Liver (tissue), 9 donors: ENCODE measurements around the gene NCKAP5L. TPM values are rescaled to one million over a fixed set of nuclear protein-coding genes. Genes with fewer than 3 reads are reported as not detected.

Experiments
- DNase-seq: peaks from one replicate; pipeline ENCODE4 v3.0.0-alpha.2; 2017; ENCODE audit warnings: low spot score
- H3K27ac ChIP-seq, 2 donors: one replicate each; pipeline ENCODE4 v1.7.0; 2013; ENCODE audit warnings: inconsistent platforms in 2 of 2, low read length in 2 of 2, control low read depth in 1 of 2, low read depth in 1 of 2, mild to moderate bottlenecking in 1 of 2
- H3K27me3 ChIP-seq, 4 donors: one replicate each; pipeline versions ENCODE4 v1.6.1 to v1.7.0; 2013; ENCODE audit warnings: low read length in 3 of 4, inconsistent platforms in 1 of 4, mild to moderate bottlenecking in 1 of 4, moderate library complexity in 1 of 4; ENCODE audit not compliant: control insufficient read depth in 4 of 4, insufficient read depth in 4 of 4
- H3K36me3 ChIP-seq, 4 donors: one replicate each; pipeline versions ENCODE4 v1.6.1 to v1.7.0; 2013; ENCODE audit warnings: low read length in 3 of 4, mild to moderate bottlenecking in 3 of 4, low read depth in 1 of 4, moderate library complexity in 1 of 4; ENCODE audit not compliant: control insufficient read depth in 4 of 4, insufficient read depth in 3 of 4
- H3K4me1 ChIP-seq, 4 donors: one replicate each; pipeline versions ENCODE4 v1.6.1 to v1.7.0; 2013; ENCODE audit warnings: low read length in 3 of 4, mild to moderate bottlenecking in 3 of 4, moderate library complexity in 1 of 4; ENCODE audit not compliant: control insufficient read depth in 4 of 4, insufficient read depth in 4 of 4
- H3K4me3 ChIP-seq, 3 donors: one replicate each; pipeline versions ENCODE4 v1.6.1 to v1.7.0; 2013; ENCODE audit warnings: low read length in 3 of 3, control low read depth in 1 of 3, low read depth in 1 of 3, mild to moderate bottlenecking in 1 of 3
- H3K9ac ChIP-seq, 2 donors: one replicate each; pipeline ENCODE4 v1.7.0; 2013; ENCODE audit warnings: low read length in 2 of 2, mild to moderate bottlenecking in 2 of 2, moderate library complexity in 2 of 2, control low read depth in 1 of 2, low read depth in 1 of 2
- H3K9me3 ChIP-seq, 4 donors: one replicate each; pipeline versions ENCODE4 v1.6.1 to v1.7.0; 2013; ENCODE audit warnings: low read length in 3 of 4; ENCODE audit not compliant: control insufficient read depth in 4 of 4
- ATF3 ChIP-seq: IDR thresholded peaks from 2 replicates; pipeline ENCODE4 v1.6.1; 2016; ENCODE audit warnings: antibody characterized with exemption
- CTCF ChIP-seq: fragments of 150-350 bp; IDR thresholded peaks from 2 replicates; pipeline ENCODE4 v1.5.1; 2017; ENCODE audit warnings: improper control_type of control experiment, low read depth, low read length; ENCODE audit not compliant: missing input control
- EGR1 ChIP-seq, 2 donors: IDR thresholded peaks; 2 replicates each; pipeline ENCODE4 v1.6.1; 2016 to 2018; ENCODE audit warnings: antibody characterized with exemption in 2 of 2, low read depth in 2 of 2
- FOXA1 ChIP-seq: IDR thresholded peaks from 2 replicates; pipeline ENCODE4 v1.6.1; 2016; ENCODE audit warnings: antibody characterized with exemption
- FOXA2 ChIP-seq: IDR thresholded peaks from 2 replicates; pipeline ENCODE4 v1.6.1; 2016; ENCODE audit warnings: antibody characterized with exemption
- GABPA ChIP-seq, 2 donors: IDR thresholded peaks in 1 of 2; conservative IDR thresholded peaks in 1 of 2; 2 replicates each; pipeline ENCODE4 v1.6.1; 2016; ENCODE audit warnings: antibody characterized with exemption in 2 of 2, mild to moderate bottlenecking in 1 of 2, moderate library complexity in 1 of 2
- HNF4A ChIP-seq, 2 donors: conservative IDR thresholded peaks; 2 replicates each; pipeline ENCODE4 v1.6.1; 2016; ENCODE audit warnings: antibody characterized with exemption in 2 of 2, mild to moderate bottlenecking in 2 of 2
- HNF4G ChIP-seq: IDR thresholded peaks from 2 replicates; pipeline ENCODE4 v1.6.1; 2016; ENCODE audit warnings: antibody characterized with exemption
- JUND ChIP-seq, 2 donors: IDR thresholded peaks; 2 replicates each; pipeline ENCODE4 v1.6.1; 2016; ENCODE audit warnings: antibody characterized with exemption in 2 of 2
- RAD21 ChIP-seq, 2 donors: IDR thresholded peaks; 2 replicates each; pipeline ENCODE4 v1.6.1; 2016; ENCODE audit warnings: antibody characterized with exemption in 2 of 2, mild to moderate bottlenecking in 2 of 2
- REST ChIP-seq: IDR thresholded peaks from 2 replicates; pipeline ENCODE4 v1.6.1; 2016; ENCODE audit warnings: antibody characterized with exemption, mild to moderate bottlenecking
- RXRA ChIP-seq, 2 donors: IDR thresholded peaks; 2 replicates each; pipeline ENCODE4 v1.6.1; 2017 to 2018; ENCODE audit warnings: antibody characterized with exemption in 2 of 2, mild to moderate bottlenecking in 1 of 2
- SP1 ChIP-seq: IDR thresholded peaks from 2 replicates; pipeline ENCODE4 v1.6.1; 2018; ENCODE audit warnings: antibody characterized with exemption, mild to moderate bottlenecking
- TAF1 ChIP-seq: conservative IDR thresholded peaks from 2 replicates; pipeline ENCODE4 v1.6.1; 2016; ENCODE audit warnings: antibody characterized with exemption, mild to moderate bottlenecking
- YY1 ChIP-seq: IDR thresholded peaks from 2 replicates; pipeline ENCODE4 v1.6.1; 2016; ENCODE audit warnings: antibody characterized with exemption, mild to moderate bottlenecking
- ZBTB33 ChIP-seq: IDR thresholded peaks from 2 replicates; pipeline ENCODE4 v1.6.1; 2016; ENCODE audit warnings: antibody characterized with exemption
- WGBS: extraction: QIAGEN DNeasy Blood & Tissue Kit; methylation state at CpG from one replicate; pipeline ENCODE4 v1.1.7; 2013; 5-methylcytosine and 5-hydroxymethylcytosine counted together
- polyA plus RNA-seq, 2 donors: library from polyadenylated mRNA; stranded (reverse) in 1 of 2; unstranded in 1 of 2; fragments of 200-250 nt in 1 of 2; fragments of >200 nt in 1 of 2; fragmentation: Nextera tagmentation in 1 of 2; extraction: Ambion mirVana in 1 of 2; gene quantifications; one replicate each; pipeline versions ENCODE4 v1.2.1 to v1.2.3, GENCODE V29; 2013 to 2015
- total RNA-seq, 2 donors: library from RNA; depleted of rRNA; stranded (reverse); fragments of >200 nt; gene quantifications; one replicate each; pipeline ENCODE4 v1.2.3, GENCODE V29; 2014
- donor health status: healthy.
- donor health status: healthy.
- donor health status: healthy.
- donor health status: healthy.
- donor health status: healthy.

The NCKAP5L gene
- total and polyA plus RNA-seq, 4 donors = 2.9 to 6.8 (median 4.2) TPM

- TF ChIP-seq HNF4G (no peak), ATF3 (no peak), FOXA1 (no peak), RAD21 (IDR thresholded peaks at IDR 0.05) (no peak), RXRA (IDR thresholded peaks at IDR 0.05) (no peak), HNF4A (conservative IDR thresholded peaks at IDR 0.05) (no peak), TAF1 (no peak), FOXA2 (no peak), EGR1 (IDR thresholded peaks at IDR 0.05; ENCODE audit: low read depth in 2 of 2) (no peak), JUND (IDR thresholded peaks at IDR 0.05) (no peak), YY1 (no peak)
Observed at GRCh38 chr12:49797449-49797776, 30.8 kb downstream of the NCKAP5L start (continued).

- Histone ChIP-seq H3K27me3 (no peaks in the 10 kb centered on the region), H3K27ac (no peak overlapping the region), H3K9me3 (no peaks in the 10 kb centered on the region), H3K4me1 (peaks cover 0 to 2% (median under 1%) of the 10 kb centered on the region in 4 donors), H3K36me3 (peaks cover 3 to 31% (median 4%) of the 10 kb centered on the region in 4 donors), H3K4me3 (no peak overlapping the region), H3K9ac (no peak overlapping the region)
- no peak for DNase-seq
- 94% methylated on average over 17 of the region's 17 CpGs for WGBS
- TF ChIP-seq ZBTB33 (no peak), RXRA (IDR thresholded peaks at IDR 0.05) (no peak), EGR1 (IDR thresholded peaks at IDR 0.05; ENCODE audit: low read depth in 2 of 2) (no peak), SP1 (no peak), YY1 (no peak), FOXA2 (no peak), GABPA (IDR thresholded peaks at IDR 0.05 in 1 of 2, conservative IDR thresholded peaks at IDR 0.05 in 1 of 2) (no peak), ATF3 (no peak), REST (no peak), JUND (IDR thresholded peaks at IDR 0.05) (no peak), HNF4G (no peak), TAF1 (no peak), RAD21 (IDR thresholded peaks at IDR 0.05) (no peak), CTCF (no peak)
Observed at GRCh38 chr12:49796606-49797448, 31.4 kb downstream of the NCKAP5L start.
